Pancreas (tissue), 10 donors: Measurements from ENCODE around the gene ASPA. TPM values are rescaled to one million over a fixed set of nuclear protein-coding genes. Genes with fewer than 3 reads are reported as not detected.

Experiments used
- ATAC-seq, 4 donors: fragments of 200-7000 bp; cut with Tn5 transposase; one replicate each; pipeline versions ENCODE4 v1.8.0 to v1.9.1; 2020; ENCODE audit warnings: mild to moderate bottlenecking in 4 of 4, moderate library complexity in 4 of 4
- DNase-seq, 6 donors: peaks; one replicate each; pipeline ENCODE4 v3.0.0-alpha.2; 2020
- FAIRE-seq: peaks from 2 replicates; lab custom pipeline; 2012; peaks lifted over from hg19 to GRCh38; lab: Jason Lieb, UNC
- H3K27ac ChIP-seq, 4 donors: fragments of 200-600 bp; sonication (generic); 1 replicate in 3 of 4; 2 replicates in 1 of 4; pipeline versions ENCODE4 v1.5.0 to v1.8.0; 2020
- H3K27me3 ChIP-seq, 4 donors: fragments of 200-600 bp; one replicate each; pipeline ENCODE4 v1.8.0; 2021
- H3K36me3 ChIP-seq, 3 donors: fragments of 200-600 bp; sonication (generic) in 1 of 3; one replicate each; pipeline versions ENCODE4 v1.5.0 to v1.8.0; 2020 to 2021
- H3K4me1 ChIP-seq, 3 donors: fragments of 200-600 bp; one replicate each; pipeline ENCODE4 v1.8.0; 2021
- H3K4me3 ChIP-seq, 4 donors: fragments of 200-600 bp; sonication (generic) in 2 of 4; one replicate each; pipeline versions ENCODE4 v1.5.0 to v1.8.0; 2020 to 2021
- H3K9me3 ChIP-seq, 4 donors: fragments of 200-600 bp; one replicate each; pipeline ENCODE4 v1.8.0; 2021
- WGBS, 2 donors: extraction: QIAGEN DNeasy Blood & Tissue Kit; methylation state at CpG; one replicate each; pipeline ENCODE4 v1.1.7; 2013; 5-methylcytosine and 5-hydroxymethylcytosine counted together
- intact Hi-C, 3 donors: fragments of 100-400 bp; cut with DNase I; formaldehyde crosslinking; loops; one replicate each; pipeline versions ENCODE4 v1.11.1 to v1.14.2; 2022
- polyA plus RNA-seq, 2 donors: library from polyadenylated mRNA; stranded (reverse); fragments of 200-250 nt; gene quantifications; one replicate each; pipeline ENCODE4 v1.2.3, GENCODE V29; 2013
- total RNA-seq, 6 donors: library from RNA; stranded (reverse); fragmentation: NEBNext Ultra II Directional in 4 of 6; extraction: Animal tissue kit (Norgen Biotek cat#: 25700) in 4 of 6; gene quantifications; one replicate each; pipeline versions ENCODE4 v1.2.1 to v1.2.4, GENCODE V29; 2021 to 2023
- TF ChIP-seq, protein P1 (sequence below), 4 donors: fragments of 200-600 bp; sonication (generic) in 3 of 4; IDR thresholded peaks; one replicate each; pipeline versions ENCODE4 v1.5.0 to v1.8.0; 2021; ENCODE audit warnings: antibody characterized with exemption in 4 of 4
- donor health status: healthy with polysubstance abuse.
- donor health status: DM: no; HTN: no; CAD: no; lungs with moderate emphysema.
- donor health status: DM: no; HTN: no; CAD: no.
- donor health status: control.
- donor health status: control.
- donor health status: Bipolar disorder and iron deficiency.
- donor health status: DM: yes; HTN: yes; CAD: no.
- donor health status: DM: no; HTN: no; CAD: no.
- donor health status: DM: no; HTN: no; CAD: no.
- donor health status: DM: yes; HTN: yes; CAD: no.

ASPA gene
- total and polyA plus RNA-seq, 8 donors: 0.38 to 1.1 (median 0.70) TPM

DNA sequence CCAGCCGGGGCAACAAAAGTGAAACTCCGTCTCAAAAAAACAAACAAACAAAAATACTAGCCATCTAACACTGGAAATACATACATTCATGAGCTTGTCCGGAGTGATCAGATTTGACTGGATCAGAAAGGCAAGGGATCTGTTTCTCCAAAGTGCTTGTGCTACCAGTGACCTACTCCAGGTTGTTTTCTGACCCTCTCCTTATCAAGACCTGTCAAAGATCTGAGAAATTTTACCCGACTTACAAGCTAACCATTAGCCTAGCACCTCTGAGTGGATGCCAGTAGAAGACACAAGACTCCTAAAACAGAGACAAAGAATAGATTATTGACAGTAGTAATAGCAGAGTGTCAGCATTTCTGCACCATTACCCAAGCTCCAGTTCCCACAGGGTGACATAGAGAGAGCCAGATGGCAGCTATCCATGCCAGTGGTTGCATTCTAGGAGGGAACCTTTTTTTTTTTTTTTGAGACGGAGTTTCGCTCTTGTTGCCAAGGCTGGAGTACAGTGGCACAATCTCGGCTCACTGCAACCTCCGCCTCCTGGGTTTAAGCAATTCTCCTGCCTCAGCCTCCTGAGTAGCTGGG, 9.8 kb downstream of the ASPA start:
- Histone ChIP-seq H3K36me3 (no peaks in the 10 kb centered on the region), H3K9me3 (no peaks in the 10 kb centered on the region), H3K27me3 (no peaks in the 10 kb centered on the region), H3K4me3 (no peak overlapping the region), H3K27ac (no peak overlapping the region), H3K4me1 (no peaks in the 10 kb centered on the region)
- peak in 4 of 6 donors; percentile 27 to 53 (median 31) for DNase-seq
- no peak for FAIRE-seq
- WGBS, 2 donors: 29 to 30% methylated on average over 8 of the region's 8 CpGs
- TF ChIP-seq, protein P1, sequence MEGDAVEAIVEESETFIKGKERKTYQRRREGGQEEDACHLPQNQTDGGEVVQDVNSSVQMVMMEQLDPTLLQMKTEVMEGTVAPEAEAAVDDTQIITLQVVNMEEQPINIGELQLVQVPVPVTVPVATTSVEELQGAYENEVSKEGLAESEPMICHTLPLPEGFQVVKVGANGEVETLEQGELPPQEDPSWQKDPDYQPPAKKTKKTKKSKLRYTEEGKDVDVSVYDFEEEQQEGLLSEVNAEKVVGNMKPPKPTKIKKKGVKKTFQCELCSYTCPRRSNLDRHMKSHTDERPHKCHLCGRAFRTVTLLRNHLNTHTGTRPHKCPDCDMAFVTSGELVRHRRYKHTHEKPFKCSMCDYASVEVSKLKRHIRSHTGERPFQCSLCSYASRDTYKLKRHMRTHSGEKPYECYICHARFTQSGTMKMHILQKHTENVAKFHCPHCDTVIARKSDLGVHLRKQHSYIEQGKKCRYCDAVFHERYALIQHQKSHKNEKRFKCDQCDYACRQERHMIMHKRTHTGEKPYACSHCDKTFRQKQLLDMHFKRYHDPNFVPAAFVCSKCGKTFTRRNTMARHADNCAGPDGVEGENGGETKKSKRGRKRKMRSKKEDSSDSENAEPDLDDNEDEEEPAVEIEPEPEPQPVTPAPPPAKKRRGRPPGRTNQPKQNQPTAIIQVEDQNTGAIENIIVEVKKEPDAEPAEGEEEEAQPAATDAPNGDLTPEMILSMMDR (IDR thresholded peaks at IDR 0.05): no peak
- intact Hi-C loops: no loop called here
- ATAC-seq: peak; percentile 68 to 92 (median 86)

DNA sequence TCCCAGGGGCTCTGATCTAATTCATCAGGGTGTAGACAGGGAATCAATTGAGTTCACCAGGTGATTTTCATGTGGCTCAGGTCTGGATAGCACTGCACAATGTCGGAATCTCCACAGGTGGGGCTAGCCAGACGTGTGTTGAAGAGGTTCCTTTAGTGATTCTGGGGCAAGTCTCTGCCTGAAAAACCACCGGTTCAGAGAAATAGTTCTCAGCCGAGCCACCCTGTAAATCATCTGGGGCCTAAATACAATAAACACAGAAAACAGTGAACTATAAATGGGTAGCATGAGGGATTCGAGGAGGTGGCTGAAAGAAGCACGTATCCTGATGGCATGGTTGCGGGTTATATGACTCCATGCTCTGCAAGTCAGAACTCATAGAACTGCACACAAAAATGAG, 21.3 kb downstream of the ASPA start:
- no peaks in the 10 kb centered on the region for H3K27me3 ChIP-seq
- ATAC-seq: no peak
- no peak overlapping the region for H3K4me3 ChIP-seq
- no peaks in the 10 kb centered on the region for H3K9me3 ChIP-seq
- WGBS, 2 donors: 61 to 66% methylated on average over 7 of the region's 7 CpGs
- intact Hi-C loops: no loop called here
- TF ChIP-seq, protein P1 (IDR thresholded peaks at IDR 0.05): no peak
- no peaks in the 10 kb centered on the region for H3K36me3 ChIP-seq
- H3K27ac ChIP-seq: no peak overlapping the region
- no peak for DNase-seq
- no peaks in the 10 kb centered on the region for H3K4me1 ChIP-seq
- FAIRE-seq: no peak

DNA sequence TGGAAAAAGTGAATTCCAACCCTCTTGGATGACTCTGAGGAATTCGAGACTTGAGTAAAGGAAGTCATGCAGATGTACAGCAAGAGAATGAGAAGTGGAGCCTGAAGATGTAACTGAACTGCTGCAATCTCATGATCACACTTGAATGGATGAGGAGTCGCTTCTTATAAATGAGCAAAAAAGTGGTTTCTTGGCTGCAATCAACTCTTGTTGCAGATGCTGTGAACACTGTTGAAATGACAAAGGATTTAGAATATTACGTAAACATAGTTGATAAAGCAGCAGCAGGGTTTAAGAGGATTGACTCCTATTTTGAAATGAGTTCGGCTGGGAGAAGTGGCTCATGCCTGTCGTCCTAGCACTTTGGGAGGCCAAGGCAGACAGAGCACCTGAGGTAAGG, 25.5 kb downstream of the ASPA start:
- no peaks in the 10 kb centered on the region for H3K9me3 ChIP-seq
- no peaks in the 10 kb centered on the region for H3K36me3 ChIP-seq
- 71 to 75% methylated on average over 5 of the region's 5 CpGs for WGBS, 2 donors
- no peaks in the 10 kb centered on the region for H3K4me1 ChIP-seq
- no peak for DNase-seq
- H3K27me3 ChIP-seq: no peaks in the 10 kb centered on the region
- TF ChIP-seq, protein P1 (IDR thresholded peaks at IDR 0.05): no peak
- FAIRE-seq: no peak
- H3K4me3 ChIP-seq: no peak overlapping the region
- no peak overlapping the region for H3K27ac ChIP-seq
- intact Hi-C loops: no loop called here
- ATAC-seq: no peak

- ATAC-seq: no peak
- WGBS, 2 donors: 71 to 93% methylated on average over 4 to 5 of the region's 5 CpGs
- H3K27ac ChIP-seq: no peak overlapping the region
- intact Hi-C loops: no loop called here
- no peaks in the 10 kb centered on the region for H3K4me1 ChIP-seq
- no peak for DNase-seq
- FAIRE-seq: no peak
- H3K36me3 ChIP-seq: no peaks in the 10 kb centered on the region
- TF ChIP-seq, protein P1 (IDR thresholded peaks at IDR 0.05): no peak
- H3K27me3 ChIP-seq: no peaks in the 10 kb centered on the region
- H3K9me3 ChIP-seq: no peaks in the 10 kb centered on the region
- no peak overlapping the region for H3K4me3 ChIP-seq
Observed at GRCh38 chr17:3502466-3502865, 26.7 kb downstream of the ASPA start.

DNA sequence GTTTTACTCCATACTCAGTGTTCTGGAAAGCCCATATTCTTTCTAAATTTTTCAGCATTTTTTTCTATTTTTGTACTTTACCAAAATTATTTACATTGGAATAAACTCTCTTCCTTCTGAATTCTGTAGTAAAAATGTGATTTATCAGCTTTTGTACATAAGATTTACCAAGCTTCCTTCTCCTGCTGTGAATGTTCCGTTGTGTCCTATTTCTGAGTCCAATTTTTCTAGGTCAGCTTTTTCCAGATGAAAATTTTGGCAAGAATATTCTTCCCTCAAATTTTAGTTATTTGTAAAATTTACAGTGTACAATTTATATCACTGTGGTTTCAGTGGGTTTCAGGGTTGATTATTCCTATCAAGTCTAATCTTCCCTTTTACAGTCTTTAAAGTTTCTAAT, 27.5 kb downstream of the ASPA start:
- no peak for FAIRE-seq
- no peaks in the 10 kb centered on the region for H3K9me3 ChIP-seq

More for the DNA sequence above, 27.5 kb downstream of the ASPA start:
- Histone ChIP-seq H3K27ac (no peak overlapping the region), H3K27me3 (no peaks in the 10 kb centered on the region), H3K4me3 (no peak overlapping the region), H3K4me1 (no peaks in the 10 kb centered on the region), H3K36me3 (no peaks in the 10 kb centered on the region)
- TF ChIP-seq, protein P1 (IDR thresholded peaks at IDR 0.05): no peak
- 75 to 79% methylated on average over 1 of the region's 1 CpG for WGBS, 2 donors
- ATAC-seq (no peak), DNase-seq (no peak)
- intact Hi-C loops: no loop called here
